GM23338 (cell line): ENCODE data around the gene MED27. TPM values are rescaled to one million over a fixed set of nuclear protein-coding genes. Genes with fewer than 3 reads are reported as not detected.

Source experiments
- CTCF ChIP-seq, 2 experiments: fragments of 200-600 bp in 1 of 2; sonication (generic) in 1 of 2; conservative IDR thresholded peaks; 2 replicates each; pipeline versions ENCODE4 v1.5.1 to v1.6.1; 2016 to 2017; ENCODE audit warnings: antibody characterized with exemption in 2 of 2, low read depth in 2 of 2, mild to moderate bottlenecking in 2 of 2, moderate library complexity in 1 of 2
- ETS1 ChIP-seq: IDR thresholded peaks from 2 replicates; pipeline ENCODE4 v1.6.1; 2016; ENCODE audit warnings: antibody characterized with exemption
- EZH2 ChIP-seq: fragments of 200-600 bp; sonication (generic); IDR thresholded peaks from one replicate; pipeline ENCODE4 v1.8.0; 2017; ENCODE audit warnings: antibody characterized with exemption, mild to moderate bottlenecking, low read depth; ENCODE audit not compliant: unreplicated experiment
- JUNB ChIP-seq: IDR thresholded peaks from one replicate; pipeline ENCODE4 v1.6.1; 2016; ENCODE audit warnings: antibody characterized with exemption; ENCODE audit not compliant: unreplicated experiment
- STAT1 ChIP-seq: IDR thresholded peaks from one replicate; pipeline ENCODE4 v1.6.1; 2016; ENCODE audit warnings: antibody characterized with exemption; ENCODE audit not compliant: unreplicated experiment
- ZNF462 ChIP-seq: fragments of 250-450 bp; sonication (Bioruptor Pico); IDR thresholded peaks from 2 replicates; pipeline ENCODE4 v1.5.0; 2020; ENCODE audit warnings: mild to moderate bottlenecking, moderate library complexity
- polyA plus RNA-seq: library from polyadenylated mRNA; unstranded; fragments of >200 nt; fragmentation: Nextera tagmentation; extraction: Ambion mirVana; gene quantifications from 2 replicates; pipeline ENCODE4 v1.2.1, GENCODE V29; 2016
- total RNA-seq: library from RNA; depleted of rRNA; stranded (reverse); fragments of >200 nt; shearing (Covaris generic); gene quantifications from 2 replicates; pipeline ENCODE4 v1.2.3, GENCODE V29; 2014

Gene MED27
- total and polyA plus RNA-seq, 2 experiments from 2014 or later, result 30.6 to 35.0 TPM

GRCh38 chr9:131868766-131869165 is 210.9 kb downstream of the MED27 start (continued):
- TF ChIP-seq ZNF462 (CRISPR knock-in tag), result no peak
- TF ChIP-seq ETS1, result no peak
- no peak for TF ChIP-seq STAT1
- TF ChIP-seq CTCF (conservative IDR thresholded peaks at IDR 0.05; ENCODE audit: low read depth in 2 of 2), result no peak
- no peak for TF ChIP-seq JUNB
- TF ChIP-seq EZH2, result no peak
